ENCODE measurements around the gene TMEM245.

DNA sequence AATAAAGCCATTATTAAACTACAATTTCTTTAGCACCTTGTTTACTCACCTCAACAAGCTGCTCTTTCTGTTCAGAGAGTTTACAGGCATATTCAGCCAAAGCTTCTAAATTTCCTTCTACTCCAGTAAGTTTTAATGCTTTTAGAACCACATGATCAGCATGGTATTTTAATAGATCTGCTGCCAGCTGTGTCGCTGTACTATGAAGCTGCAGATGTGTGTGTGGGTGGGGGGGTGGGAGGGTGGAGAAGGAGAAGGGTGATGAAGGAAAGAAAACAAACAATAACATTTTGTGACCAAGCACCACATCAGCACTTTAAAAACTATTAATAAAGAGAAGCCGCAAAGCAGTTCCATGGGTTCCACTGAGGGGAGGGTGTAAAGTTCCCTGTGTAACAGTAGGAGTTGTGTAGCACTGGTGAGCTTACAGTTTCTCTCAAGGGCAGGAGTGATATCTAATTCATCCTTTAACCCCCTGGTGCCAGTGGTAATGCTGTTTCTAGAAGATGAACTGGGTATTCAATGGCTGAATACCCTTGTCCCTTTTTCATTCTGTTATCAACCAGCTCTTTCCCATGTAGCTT lies 147.0 kb downstream of the TMEM245 start:
- TF ChIP-seq MAX (IDR thresholded peaks at IDR 0.05) = no peak
- TF ChIP-seq, protein P1, sequence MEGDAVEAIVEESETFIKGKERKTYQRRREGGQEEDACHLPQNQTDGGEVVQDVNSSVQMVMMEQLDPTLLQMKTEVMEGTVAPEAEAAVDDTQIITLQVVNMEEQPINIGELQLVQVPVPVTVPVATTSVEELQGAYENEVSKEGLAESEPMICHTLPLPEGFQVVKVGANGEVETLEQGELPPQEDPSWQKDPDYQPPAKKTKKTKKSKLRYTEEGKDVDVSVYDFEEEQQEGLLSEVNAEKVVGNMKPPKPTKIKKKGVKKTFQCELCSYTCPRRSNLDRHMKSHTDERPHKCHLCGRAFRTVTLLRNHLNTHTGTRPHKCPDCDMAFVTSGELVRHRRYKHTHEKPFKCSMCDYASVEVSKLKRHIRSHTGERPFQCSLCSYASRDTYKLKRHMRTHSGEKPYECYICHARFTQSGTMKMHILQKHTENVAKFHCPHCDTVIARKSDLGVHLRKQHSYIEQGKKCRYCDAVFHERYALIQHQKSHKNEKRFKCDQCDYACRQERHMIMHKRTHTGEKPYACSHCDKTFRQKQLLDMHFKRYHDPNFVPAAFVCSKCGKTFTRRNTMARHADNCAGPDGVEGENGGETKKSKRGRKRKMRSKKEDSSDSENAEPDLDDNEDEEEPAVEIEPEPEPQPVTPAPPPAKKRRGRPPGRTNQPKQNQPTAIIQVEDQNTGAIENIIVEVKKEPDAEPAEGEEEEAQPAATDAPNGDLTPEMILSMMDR (IDR thresholded peaks at IDR 0.05) = no peak
- TF ChIP-seq POLR2A (IDR thresholded peaks at IDR 0.05; ENCODE audit: low read length) = no peak
- no peak for TF ChIP-seq RNF2 (IDR thresholded peaks at IDR 0.05; ENCODE audit: borderline replicate concordance, low read depth)
- TF ChIP-seq RFX5 (IDR thresholded peaks at IDR 0.05) = no peak
- no peak for TF ChIP-seq JUN (IDR thresholded peaks at IDR 0.05)
- TF ChIP-seq KDM5A (IDR thresholded peaks at IDR 0.05) = no peak
- no peak for TF ChIP-seq EP300 (IDR thresholded peaks at IDR 0.05)
- TF ChIP-seq RAD21 (conservative IDR thresholded peaks at IDR 0.05 in 1 of 2, IDR thresholded peaks at IDR 0.05 in 1 of 2) = no peak
- no peak for TF ChIP-seq CEBPB (IDR thresholded peaks at IDR 0.05)
- no peak for TF ChIP-seq MYC (IDR thresholded peaks at IDR 0.05; ENCODE audit: borderline replicate concordance, low read length)
- TF ChIP-seq, protein P2, sequence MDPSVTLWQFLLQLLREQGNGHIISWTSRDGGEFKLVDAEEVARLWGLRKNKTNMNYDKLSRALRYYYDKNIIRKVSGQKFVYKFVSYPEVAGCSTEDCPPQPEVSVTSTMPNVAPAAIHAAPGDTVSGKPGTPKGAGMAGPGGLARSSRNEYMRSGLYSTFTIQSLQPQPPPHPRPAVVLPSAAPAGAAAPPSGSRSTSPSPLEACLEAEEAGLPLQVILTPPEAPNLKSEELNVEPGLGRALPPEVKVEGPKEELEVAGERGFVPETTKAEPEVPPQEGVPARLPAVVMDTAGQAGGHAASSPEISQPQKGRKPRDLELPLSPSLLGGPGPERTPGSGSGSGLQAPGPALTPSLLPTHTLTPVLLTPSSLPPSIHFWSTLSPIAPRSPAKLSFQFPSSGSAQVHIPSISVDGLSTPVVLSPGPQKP (IDR thresholded peaks at IDR 0.05; ENCODE audit: low read depth, low read length) = no peak
- TF ChIP-seq REST (IDR thresholded peaks at IDR 0.05) = no peak
